CD4-positive, alpha-beta T cell treated with Interleukin-17A for 4 hours (primary cell): Measurements from ENCODE around the gene UAP1L1.
"Not testable (repeated sequence)": the region's sequence is repeated elsewhere in the genome, so short reads cannot be mapped to it uniquely, and the experiment has no call there.

Experiments
- DNase-seq: peaks from one replicate; pipeline ENCODE4 v3.0.0-alpha.2; 2020; ENCODE audit warnings: mixed read lengths

UAP1L1 gene

DNA sequence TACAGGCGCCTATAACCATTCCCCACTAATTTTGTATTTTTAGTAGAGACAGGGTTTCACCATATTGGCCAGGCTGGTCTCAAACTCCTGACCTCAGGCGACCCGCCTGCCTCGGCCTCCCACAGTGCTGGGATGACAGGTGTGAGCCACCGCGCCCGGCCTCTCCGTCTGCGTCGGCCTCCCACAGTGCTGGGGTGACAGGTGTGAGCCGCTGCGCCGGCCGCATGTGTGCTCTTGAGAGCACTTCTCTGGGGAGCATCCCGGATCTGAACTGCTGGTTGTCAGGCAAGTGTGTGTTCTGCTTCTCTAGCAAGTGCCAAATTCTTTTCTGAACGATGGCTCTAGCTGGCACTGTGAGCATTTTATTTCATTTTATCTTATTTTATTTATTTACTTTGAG is 19.8 kb upstream of the UAP1L1 start:
- no peak for DNase-seq

DNA sequence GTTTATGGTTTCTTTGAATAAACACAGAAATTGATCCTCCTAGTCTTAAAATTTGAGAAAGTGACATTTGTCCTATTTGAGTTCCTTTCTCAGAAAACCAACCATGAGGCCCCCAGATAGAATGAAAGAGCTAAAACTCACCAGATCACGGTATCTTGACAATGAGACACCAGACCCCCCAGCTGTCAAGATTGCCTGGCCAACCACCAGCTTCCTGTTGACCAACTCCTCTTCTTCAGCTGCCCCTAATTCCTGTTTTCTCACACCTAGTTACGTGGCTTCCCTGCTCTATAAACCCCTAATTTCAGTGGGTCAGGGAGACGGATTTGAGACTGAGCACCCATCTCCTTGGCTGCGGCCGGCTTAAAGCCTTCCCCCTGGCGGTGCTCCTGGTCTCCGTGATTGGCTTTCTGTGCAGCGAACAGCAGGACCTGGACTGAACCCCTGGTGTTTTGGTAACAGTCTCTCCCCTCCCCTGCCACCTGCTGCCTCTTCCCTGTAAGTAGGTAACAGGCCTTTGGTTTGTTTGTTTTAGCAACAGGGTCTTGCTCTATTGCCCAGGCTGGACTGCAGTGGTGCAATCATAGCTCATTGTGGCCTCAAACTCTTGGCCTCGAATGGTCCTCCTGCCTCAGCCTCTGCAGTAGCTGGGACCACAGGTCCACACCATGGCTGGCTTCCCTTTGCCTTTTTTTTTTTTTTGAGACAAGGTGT is 18.6 kb upstream of the UAP1L1 start:
- no peak for DNase-seq

GRCh38 chr9:137062384-137062783 is 14.9 kb upstream of the UAP1L1 start:
- no peak for DNase-seq

DNA sequence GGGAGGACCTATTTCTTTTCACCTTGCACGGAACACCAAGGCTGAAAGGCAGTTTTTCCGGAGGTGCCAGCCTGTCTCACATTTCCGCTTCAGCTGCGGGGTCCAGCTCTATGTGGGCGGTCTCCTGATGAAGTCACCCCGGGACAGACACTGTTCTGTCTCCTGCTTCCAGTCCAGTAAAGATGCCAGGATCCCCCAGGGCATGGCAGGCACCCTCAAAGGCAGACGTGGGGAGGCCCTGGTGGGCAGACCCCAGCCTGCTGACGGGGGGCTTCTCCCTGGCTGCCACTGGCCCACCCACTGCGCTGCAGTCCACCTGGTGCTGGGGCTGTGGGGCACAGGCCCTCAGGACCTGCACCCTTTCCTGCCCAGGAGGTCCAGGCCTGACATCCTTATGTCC is 14.5 kb upstream of the UAP1L1 start:
- DNase-seq = not testable (repeated sequence)

DNA sequence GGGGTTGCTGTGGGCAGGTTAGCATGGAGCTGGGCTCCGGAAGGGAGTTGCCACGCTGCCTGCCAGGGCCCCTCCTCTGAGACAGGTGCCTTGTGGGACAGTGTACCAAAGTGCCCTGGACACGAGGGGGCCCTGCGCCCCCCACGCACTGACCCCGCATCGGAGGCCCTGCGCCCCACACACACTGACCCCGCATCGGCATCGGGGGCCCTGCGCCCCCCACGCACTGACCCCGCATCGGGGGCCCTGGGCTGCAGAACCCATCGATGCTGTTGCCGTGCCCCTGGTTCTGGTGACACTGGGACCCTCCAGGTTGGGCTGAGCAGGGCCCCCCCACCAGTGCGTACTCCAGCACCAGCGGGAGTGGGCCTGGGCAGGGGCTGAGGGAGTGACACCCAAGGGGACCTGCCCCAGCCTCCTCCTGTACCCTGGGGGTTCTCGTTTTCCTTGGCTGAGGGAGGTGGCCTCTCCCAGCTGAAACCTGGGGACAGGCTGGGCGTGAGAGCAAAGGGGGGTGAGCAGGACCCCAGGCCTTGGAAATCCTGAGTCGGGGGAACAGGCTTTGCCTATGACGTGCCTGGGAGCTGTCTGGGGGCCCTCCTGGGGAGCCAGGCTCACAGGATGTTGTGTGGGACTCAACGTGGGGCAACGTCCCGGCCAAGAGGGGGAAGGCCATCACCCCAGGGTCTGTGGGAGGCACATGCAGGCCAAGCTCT is 13.8 kb upstream of the UAP1L1 start:
- no peak for DNase-seq

DNA sequence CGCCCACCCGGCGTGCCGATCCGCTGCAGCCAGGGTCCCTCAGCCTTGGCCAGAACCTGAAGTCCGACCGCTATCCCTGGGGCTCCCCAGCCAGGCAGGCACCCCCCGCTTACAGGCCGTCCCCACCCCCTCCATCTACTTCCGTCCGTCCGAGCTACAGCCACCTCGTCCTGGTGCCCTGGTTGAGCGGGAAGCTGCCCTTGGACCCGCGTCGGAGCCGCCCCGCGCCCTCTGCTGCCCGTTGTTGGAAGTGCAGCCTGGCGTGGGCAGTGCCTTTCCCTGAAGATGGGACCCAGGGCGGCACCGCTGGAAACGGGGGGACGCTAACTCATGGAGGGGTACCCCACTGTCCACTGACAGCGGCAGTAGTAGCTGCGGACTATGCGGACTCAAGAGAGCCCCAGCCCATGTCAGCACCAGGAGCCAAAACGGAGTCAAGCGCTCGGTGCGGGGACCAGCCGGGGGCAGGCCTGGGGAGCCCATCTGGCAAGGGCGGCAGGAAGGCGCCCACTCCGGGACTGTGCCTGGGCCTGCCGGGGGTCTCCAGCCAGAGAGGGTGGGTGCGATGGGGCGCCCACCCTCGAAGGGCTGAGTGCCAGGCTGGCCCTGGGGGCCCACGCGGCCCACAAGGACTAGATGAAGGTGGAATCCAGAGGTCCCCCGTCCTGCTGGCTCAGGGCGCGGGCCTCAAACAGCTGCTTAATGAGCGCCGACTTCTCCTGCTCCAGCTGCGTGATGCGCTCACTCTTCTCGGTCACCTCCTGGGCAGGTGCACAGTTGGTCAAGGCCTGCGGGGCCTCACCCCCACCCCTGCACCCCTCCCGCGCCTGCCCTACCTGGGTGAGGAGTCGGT is 13.1 kb upstream of the UAP1L1 start:
- DNase-seq = peak; percentile 76

GRCh38 chr9:137064880-137065164 is 12.5 kb upstream of the UAP1L1 start:
- DNase-seq = no peak

- no peak for DNase-seq
Measured at GRCh38 chr9:137065336-137065967, 11.9 kb upstream of the UAP1L1 start.

GRCh38 chr9:137066096-137066861 is 11.0 kb upstream of the UAP1L1 start:
- DNase-seq = no peak

GRCh38 chr9:137067860-137068538 is 9.3 kb upstream of the UAP1L1 start:
- peak; percentile 91 for DNase-seq

DNA sequence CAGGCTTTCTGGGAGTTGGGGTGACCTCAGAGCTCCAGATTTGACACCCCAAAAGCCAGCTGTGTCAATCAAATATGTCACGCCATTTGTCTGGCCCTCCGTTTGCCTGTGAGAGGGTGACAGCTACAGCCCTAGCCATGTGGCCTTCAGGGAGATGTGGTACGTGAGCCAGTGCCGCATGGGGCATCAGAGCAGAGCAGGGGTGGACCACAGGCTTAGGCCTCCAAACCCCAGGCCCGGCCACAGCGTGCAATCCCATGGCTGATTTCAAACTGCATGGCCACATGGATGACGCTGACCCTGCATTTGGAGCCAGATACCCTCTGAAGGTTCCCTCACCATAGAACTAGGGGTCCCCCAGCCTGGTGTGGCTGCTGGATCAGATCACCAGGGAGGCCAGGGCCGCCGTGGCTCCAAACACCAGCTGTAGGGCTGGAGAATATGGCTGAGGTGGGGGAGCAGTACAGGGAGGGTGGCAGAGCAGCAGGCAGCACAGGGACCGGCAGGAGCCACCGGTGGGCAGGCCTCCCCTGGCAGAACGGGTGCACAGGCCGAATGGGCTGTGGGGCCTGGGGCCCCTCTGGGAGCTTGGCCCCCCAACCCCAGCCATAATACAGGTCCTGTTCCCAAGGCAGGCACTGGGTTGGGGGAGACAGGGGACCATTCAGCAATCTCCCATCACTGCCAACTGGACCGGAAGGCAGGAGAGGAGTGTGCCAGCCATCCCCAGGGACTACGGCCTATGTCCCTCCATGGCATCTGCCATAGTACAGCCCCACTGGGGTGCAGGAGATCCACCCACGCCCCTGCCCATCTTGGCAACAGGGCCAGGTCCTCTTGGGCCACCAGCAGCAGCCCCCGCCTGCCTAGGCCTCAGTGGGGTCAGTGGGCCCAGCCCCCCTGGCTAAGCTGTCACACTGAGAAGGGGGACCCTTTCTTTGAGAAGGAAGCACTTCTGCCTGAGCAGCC is 8.5 kb upstream of the UAP1L1 start:
- no peak for DNase-seq

GRCh38 chr9:137069508-137070091 is 7.7 kb upstream of the UAP1L1 start:
- no peak for DNase-seq

- peak; percentile 84 for DNase-seq
Measured at GRCh38 chr9:137070201-137070905, 7.0 kb upstream of the UAP1L1 start, which contains the start of gene SAPCD2. SAPCD2 (minus strand) TSS chr9:137070557; CDS start chr9:137070460, 97 bp downstream.

DNA sequence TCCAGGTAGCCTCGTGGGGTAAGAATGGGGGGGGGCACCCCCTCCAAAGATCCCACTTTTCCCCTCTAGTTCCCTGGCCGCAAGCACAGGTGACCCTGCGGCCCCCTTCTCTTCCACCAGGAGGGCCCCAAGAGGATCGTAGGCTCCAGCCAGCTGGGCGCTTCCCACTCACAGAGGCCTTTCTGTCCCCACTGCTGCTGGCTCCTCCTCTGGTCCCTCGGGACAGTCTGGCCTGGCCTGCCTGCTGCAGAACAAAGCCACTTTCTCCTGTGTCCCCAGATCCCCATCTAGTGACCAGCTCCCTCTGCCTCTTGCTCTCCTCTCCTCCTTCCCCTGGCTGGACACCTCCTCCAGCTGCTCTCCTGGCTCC is 6.4 kb upstream of the UAP1L1 start:
- DNase-seq = no peak

DNA sequence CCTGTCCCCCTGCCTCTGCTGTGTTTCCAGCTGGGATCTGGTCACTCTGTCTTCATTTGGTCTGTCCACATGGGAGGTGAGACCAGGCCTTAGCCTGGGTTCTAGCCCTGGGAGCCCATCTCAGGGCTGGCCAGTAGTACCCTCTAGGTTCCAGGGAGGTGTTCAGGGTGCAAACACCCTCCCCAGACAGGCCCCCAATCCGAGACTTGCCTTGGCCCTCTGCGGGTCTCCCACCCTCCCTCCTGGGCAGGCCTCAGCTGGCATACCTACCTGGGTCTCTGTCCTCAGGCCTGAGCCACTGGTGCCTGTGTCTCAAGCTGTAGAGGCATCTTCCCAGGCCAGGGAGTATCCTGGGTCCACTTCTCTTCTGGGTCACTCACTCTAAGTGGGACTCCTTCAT is 6.0 kb upstream of the UAP1L1 start:
- DNase-seq = no peak

DNA sequence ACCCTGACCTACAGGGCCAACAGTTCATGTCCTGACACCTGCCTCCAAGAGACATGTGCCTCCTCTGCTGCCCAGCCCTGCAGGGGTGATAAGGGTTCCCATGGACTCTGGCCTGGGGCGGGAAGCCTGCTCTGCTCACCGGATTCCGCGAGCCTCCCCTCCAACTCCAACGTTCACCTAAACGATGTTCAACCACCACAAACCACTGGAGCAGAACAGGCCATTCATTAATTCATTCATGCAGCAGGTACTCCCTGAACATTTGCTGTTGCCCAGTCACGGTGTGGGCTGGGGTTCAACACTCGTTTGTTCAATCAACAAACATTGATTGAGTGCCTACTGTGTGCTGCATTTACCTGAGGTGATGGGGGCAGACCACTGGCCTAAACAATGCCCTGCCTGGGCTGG is 3.3 kb upstream of the UAP1L1 start:
- no peak for DNase-seq

GRCh38 chr9:137074657-137075274 is 2.6 kb upstream of the UAP1L1 start:
- DNase-seq = no peak

- DNase-seq = no peak
Measured at GRCh38 chr9:137075275-137075775, 2.0 kb upstream of the UAP1L1 start.

- DNase-seq = no peak
Measured at GRCh38 chr9:137076636-137077009, 694 bp upstream of the UAP1L1 start.
